PC-9 (cell line): ENCODE results near the gene RYR1. TPM values are rescaled to one million over a fixed set of nuclear protein-coding genes. Genes with fewer than 3 reads are reported as not detected.

Source experiments
- BruUV-seq: library from RNA; stranded (reverse); fragments of 400-500 nt; replicated peaks from 2 replicates; lab custom pipeline; 2021; lab: Mats Ljungman, UMichigan
- CTCF ChIA-PET: fragments of 300-600 bp; sonication (Branson Sonifier 250); formaldehyde crosslinking; loops from one replicate; lab custom pipeline; 2022; ENCODE audit warnings: antibody characterized with exemption; lab: Charles Lee
- POLR2A ChIA-PET: fragments of 300-600 bp; sonication (Branson Sonifier 250); formaldehyde crosslinking; loops from one replicate; lab custom pipeline; 2022; ENCODE audit warnings: antibody characterized with exemption; ENCODE audit not compliant: unreplicated experiment; lab: Charles Lee
- DNase-seq, 2 experiments: peaks; one replicate each; pipeline versions ENCODE4 v3.0.0 to v3.0.0-alpha.2; 2015 to 2022; ENCODE audit warnings: mixed read lengths in 1 of 2
- H2AFZ ChIP-seq: fragments of 200-600 bp; sonication (generic); 2 replicates; pipeline ENCODE4 v1.8.1; 2017; ENCODE audit warnings: antibody characterized with exemption
- H3F3A ChIP-seq: fragments of 200-600 bp; sonication (generic); 2 replicates; pipeline ENCODE4 v1.8.1; 2017; ENCODE audit warnings: antibody characterized with exemption, mild to moderate bottlenecking, low read depth; ENCODE audit not compliant: insufficient read depth
- H3K27ac ChIP-seq: fragments of 200-600 bp; sonication (generic); 2 replicates; pipeline ENCODE4 v1.6.1; 2016; ENCODE audit warnings: mixed run types
- H3K27me3 ChIP-seq: fragments of 200-600 bp; sonication (generic); 2 replicates; pipeline ENCODE4 v1.6.1; 2016; ENCODE audit warnings: low read depth, mixed run types; ENCODE audit not compliant: insufficient read depth
- H3K36me3 ChIP-seq: fragments of 200-600 bp; sonication (generic); 2 replicates; pipeline ENCODE4 v1.6.1; 2016; ENCODE audit warnings: low read depth, mixed run types
- H3K4me1 ChIP-seq: fragments of 200-600 bp; sonication (generic); replicated peaks from 2 replicates; pipeline ENCODE4 v1.6.1; 2016; ENCODE audit warnings: mixed run types; ENCODE audit not compliant: insufficient read depth
- H3K4me2 ChIP-seq: fragments of 200-600 bp; sonication (generic); 2 replicates; pipeline ENCODE4 v1.6.1; 2017; ENCODE audit warnings: mixed run types
- H3K4me3 ChIP-seq: fragments of 200-600 bp; sonication (generic); 2 replicates; pipeline ENCODE4 v1.6.1; 2016; ENCODE audit warnings: mixed run types
- H3K79me2 ChIP-seq: fragments of 200-600 bp; sonication (generic); 2 replicates; pipeline ENCODE4 v1.6.1; 2017; ENCODE audit warnings: low read depth, mixed run types
- H3K9me2 ChIP-seq: fragments of 200-600 bp; sonication (generic); 2 replicates; pipeline ENCODE4 v1.8.1; 2017; ENCODE audit warnings: mild to moderate bottlenecking; ENCODE audit not compliant: insufficient read depth
- H3K9me3 ChIP-seq: fragments of 200-600 bp; sonication (generic); 2 replicates; pipeline ENCODE4 v1.8.1; 2016; ENCODE audit warnings: low read depth; ENCODE audit not compliant: insufficient read depth
- H4K20me1 ChIP-seq: fragments of 200-600 bp; sonication (generic); 2 replicates; pipeline ENCODE4 v1.8.1; 2017; ENCODE audit not compliant: insufficient read depth
- EZH2 ChIP-seq: fragments of 200-600 bp; sonication (generic); IDR thresholded peaks from 2 replicates; pipeline ENCODE4 v1.8.0; 2017; ENCODE audit warnings: antibody characterized with exemption, low read depth
- intact Hi-C: fragments of 100-400 bp; cut with micrococcal nuclease; formaldehyde crosslinking; loops from one replicate; pipeline ENCODE4 v1.10.0; 2022; ENCODE audit not compliant: unreplicated experiment
- total RNA-seq: library from RNA; stranded (reverse); gene quantifications from 2 replicates; pipeline ENCODE4 v1.2.3, GENCODE V29; 2021
- TF ChIP-seq, protein P1 (sequence below): fragments of 200-600 bp; sonication (generic); conservative IDR thresholded peaks from 2 replicates; pipeline ENCODE4 v1.6.1; 2017; ENCODE audit warnings: mixed run types, antibody characterized with exemption, mild to moderate bottlenecking, moderate library complexity

The RYR1 gene
- total RNA-seq, 1 experiment from 2014 or later: 1.0 TPM

DNA sequence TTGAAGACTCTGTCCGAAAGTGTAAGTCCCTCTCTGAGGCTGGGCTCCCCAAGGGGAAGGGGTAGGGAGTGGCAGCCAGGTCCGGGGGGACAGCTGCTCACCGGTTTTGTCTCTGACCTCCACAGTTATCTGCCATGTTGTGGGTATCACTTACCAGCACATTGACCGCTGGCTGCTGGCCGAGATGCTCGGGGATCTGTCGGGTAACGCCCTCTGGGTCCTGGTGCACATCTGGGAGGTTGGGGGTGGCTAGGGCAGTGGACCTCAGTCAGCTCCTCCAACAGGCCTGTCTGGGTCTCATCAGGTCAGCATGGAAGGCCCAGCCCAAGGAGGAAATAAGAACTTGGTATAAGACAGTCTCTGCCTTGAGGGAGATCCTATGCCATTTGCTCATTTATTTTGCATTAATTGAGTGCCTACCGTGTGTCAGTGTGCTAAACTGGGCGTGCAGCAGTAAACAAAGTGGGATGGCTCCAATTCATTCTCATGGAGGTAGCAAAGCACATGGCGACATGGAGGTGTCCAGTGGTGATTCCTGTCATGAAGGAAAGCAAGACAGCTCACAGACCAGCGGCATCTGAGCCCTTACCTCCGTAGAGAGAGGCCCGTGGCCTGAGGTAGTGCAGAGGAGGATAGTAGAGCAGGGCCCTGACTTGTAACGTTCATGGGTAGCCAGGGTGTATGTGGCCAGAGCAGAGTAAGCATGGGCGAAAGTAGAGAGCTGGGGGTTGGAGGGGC is 199.2 kb downstream of the RYR1 start:
- Histone ChIP-seq H3K4me1 (peaks cover 22% of the 10 kb centered on the region), H3F3A (peaks cover 41% of the 10 kb centered on the region; the same call in 1 of the 2 replicates), H3K27me3 (no peaks in the 10 kb centered on the region), H3K9me3 (no peaks in the 10 kb centered on the region), H3K4me2 (no peak overlapping the region), H3K9me2 (no peaks in the 10 kb centered on the region), H3K36me3 (peaks cover 16% of the 10 kb centered on the region), H3K4me3 (no peak overlapping the region), H3K79me2 (peaks cover 13% of the 10 kb centered on the region), H3K27ac (no peak overlapping the region), H2AFZ (no peak overlapping the region), H4K20me1 (no peaks in the 10 kb centered on the region)
- ChIA-PET CTCF (interaction anchor here (0.9 kb wide), 1 partner anchor 229 kb away, joined by 3 read pairs; no protein-coding TSS in a partner anchor), POLR2A (no interaction called here)
- DNase-seq: no peak
- intact Hi-C loops: loop anchor here (5.0 to 10.0 kb wide), 2 partner anchors 398 to 735 kb away; no protein-coding TSS in a partner anchor
- no peak for TF ChIP-seq EZH2
- TF ChIP-seq, protein P1, sequence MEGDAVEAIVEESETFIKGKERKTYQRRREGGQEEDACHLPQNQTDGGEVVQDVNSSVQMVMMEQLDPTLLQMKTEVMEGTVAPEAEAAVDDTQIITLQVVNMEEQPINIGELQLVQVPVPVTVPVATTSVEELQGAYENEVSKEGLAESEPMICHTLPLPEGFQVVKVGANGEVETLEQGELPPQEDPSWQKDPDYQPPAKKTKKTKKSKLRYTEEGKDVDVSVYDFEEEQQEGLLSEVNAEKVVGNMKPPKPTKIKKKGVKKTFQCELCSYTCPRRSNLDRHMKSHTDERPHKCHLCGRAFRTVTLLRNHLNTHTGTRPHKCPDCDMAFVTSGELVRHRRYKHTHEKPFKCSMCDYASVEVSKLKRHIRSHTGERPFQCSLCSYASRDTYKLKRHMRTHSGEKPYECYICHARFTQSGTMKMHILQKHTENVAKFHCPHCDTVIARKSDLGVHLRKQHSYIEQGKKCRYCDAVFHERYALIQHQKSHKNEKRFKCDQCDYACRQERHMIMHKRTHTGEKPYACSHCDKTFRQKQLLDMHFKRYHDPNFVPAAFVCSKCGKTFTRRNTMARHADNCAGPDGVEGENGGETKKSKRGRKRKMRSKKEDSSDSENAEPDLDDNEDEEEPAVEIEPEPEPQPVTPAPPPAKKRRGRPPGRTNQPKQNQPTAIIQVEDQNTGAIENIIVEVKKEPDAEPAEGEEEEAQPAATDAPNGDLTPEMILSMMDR: no peak
- no TSS peak for BruUV-seq

- BruUV-seq: no TSS peak
Observed at GRCh38 chr19:38634757-38635482, 201.4 kb downstream of the RYR1 start.

More at GRCh38 chr19:38634757-38635482, 201.4 kb downstream of the RYR1 start:
- ChIA-PET POLR2A (interaction anchor here (0.5 to 0.7 kb wide), 10 partner anchors 13 to 295 kb away, joined by 3 to 17 read pairs (median 4); partner anchors contain the start of gene ACTN4), CTCF (interaction anchor here (0.5 to 2.0 kb wide), 8 partner anchors 14 to 409 kb away, joined by 3 to 13 read pairs (median 4); partner anchors contain the start of genes FAM98C and HNRNPL)
- Histone ChIP-seq H3F3A (peaks cover 56% of the 10 kb centered on the region; the same call in 1 of the 2 replicates), H3K9me3 (no peaks in the 10 kb centered on the region), H3K27me3 (no peaks in the 10 kb centered on the region), H3K4me3 (no peak overlapping the region), H3K27ac (no peak overlapping the region), H3K9me2 (no peaks in the 10 kb centered on the region), H3K36me3 (peaks cover 15% of the 10 kb centered on the region; the same call in 1 of the 2 replicates), H3K4me2 (no peak overlapping the region), H3K79me2 (peaks cover 13% of the 10 kb centered on the region), H4K20me1 (no peaks in the 10 kb centered on the region), H2AFZ (no peak overlapping the region), H3K4me1 (peaks cover 36% of the 10 kb centered on the region)
- intact Hi-C loops: loop anchor here (1.0 to 10.0 kb wide), 5 partner anchors 78 to 738 kb away; partner anchors contain the start of gene FAM98C
- no peak for TF ChIP-seq EZH2
- TF ChIP-seq, protein P1: peak; percentile 95
- peak; percentile 46 to 77 for DNase-seq
